Ovary (tissue), 9 donors: ENCODE measurements around the gene CIROP. TPM values are rescaled to one million over a fixed set of nuclear protein-coding genes. Genes with fewer than 3 reads are reported as not detected.

Source experiments
- DNase-seq, 5 donors: peaks; one replicate each; pipeline ENCODE4 v3.0.0-alpha.2; 2019 to 2020
- H3K27ac ChIP-seq, 2 donors: fragments of 200-600 bp; one replicate each; pipeline versions ENCODE4 v1.5.1 to v1.8.0; 2019 to 2022
- H3K27me3 ChIP-seq: fragments of 200-600 bp; one replicate; pipeline ENCODE4 v1.8.0; 2022
- H3K36me3 ChIP-seq: fragments of 200-600 bp; sonication (generic); one replicate; pipeline ENCODE4 v1.5.1; 2019
- H3K4me1 ChIP-seq: one replicate; pipeline ENCODE4 v1.8.1; 2013; ENCODE audit warnings: mild to moderate bottlenecking, moderate library complexity; ENCODE audit not compliant: insufficient read depth
- H3K4me3 ChIP-seq: fragments of 200-600 bp; sonication (generic); one replicate; pipeline ENCODE4 v1.5.1; 2017
- H3K9me3 ChIP-seq, 2 donors: fragments of 200-600 bp in 1 of 2; sonication (generic) in 1 of 2; one replicate each; pipeline versions ENCODE4 v1.5.1 to v1.8.1; 2013 to 2019; ENCODE audit warnings: mild to moderate bottlenecking in 1 of 2, moderate library complexity in 1 of 2
- CTCF ChIP-seq, 3 donors: fragments of 450-650 bp in 2 of 3; fragments of 200-600 bp in 1 of 3; IDR thresholded peaks; one replicate each; pipeline versions ENCODE4 v1.5.1 to v1.8.0; 2016 to 2022; ENCODE audit warnings: antibody characterized with exemption in 3 of 3, mild to moderate bottlenecking in 1 of 3
- EP300 ChIP-seq: sonication (generic); formaldehyde crosslinking; IDR thresholded peaks from one replicate; pipeline ENCODE4 v1.6.1; 2017; ENCODE audit warnings: antibody characterized with exemption
- POLR2A ChIP-seq: fragments of 450-650 bp; IDR thresholded peaks from one replicate; pipeline ENCODE4 v1.6.1; 2017; ENCODE audit warnings: antibody characterized with exemption, mild to moderate bottlenecking, moderate library complexity
- WGBS, 3 donors: extraction: QIAGEN DNeasy Blood & Tissue Kit in 1 of 3; methylation state at CpG; one replicate each; pipeline versions ENCODE4 v1.1.5 to v1.1.7; 2013 to 2017; 5-methylcytosine and 5-hydroxymethylcytosine counted together
- intact Hi-C, 4 donors: fragments of 100-400 bp; cut with DNase I; formaldehyde crosslinking; loops; one replicate each; pipeline versions ENCODE4 v1.11.0 to v1.15.1; 2022 to 2023
- polyA plus RNA-seq, 2 donors: library from polyadenylated mRNA; stranded (reverse); fragments of 200-250 nt in 1 of 2; fragments of 350-450 nt in 1 of 2; fragmentation: Illumina TruSeq in 1 of 2; extraction: RNeasy Lipid Tissue Mini Kit (QIAGEN cat#74804) in 1 of 2; gene quantifications; one replicate each; pipeline ENCODE4 v1.2.3, GENCODE V29; 2013 to 2014
- total RNA-seq, 7 donors: library from RNA; depleted of rRNA in 2 of 7; stranded (reverse); fragments of >200 nt in 2 of 7; fragmentation: NEBNext Ultra II Directional in 3 of 7; extraction: Animal tissue kit (Norgen Biotek cat#: 25700) in 3 of 7; gene quantifications; one replicate each; pipeline versions ENCODE4 v1.1.0 to v1.2.4, GENCODE V29; 2016 to 2023
- donor health status: DM: no; HTN: no; CAD: no; lungs with moderate emphysema.
- donor health status: DM: no; HTN: no; CAD: no.
- donor health status: Bipolar disorder and iron deficiency.
- donor health status: DM: yes; HTN: yes; CAD: no.
- donor health status: DM: no; HTN: no; CAD: no.
- donor health status: DM: yes; HTN: yes; CAD: no.

CIROP gene
- total and polyA plus RNA-seq, 9 donors = not detected

- Histone ChIP-seq H3K4me1 (peaks cover 7% of the 10 kb centered on the region), H3K9me3 (no peaks in the 10 kb centered on the region), H3K27me3 (no peaks in the 10 kb centered on the region), H3K27ac (no peak overlapping the region), H3K4me3 (no peak overlapping the region), H3K36me3 (peaks cover 2% of the 10 kb centered on the region)
- 77 to 81% (median 78%) methylated on average over 23 of the region's 23 CpGs for WGBS, 3 donors
- TF ChIP-seq POLR2A (no peak), CTCF (IDR thresholded peaks at IDR 0.05) (no peak), EP300 (no peak)
- peak in 2 of 5 donors; percentile 26 to 36 for DNase-seq
- intact Hi-C loops = no loop called here
Measured at GRCh38 chr14:23066855-23067744, 37.7 kb downstream of the CIROP start.

- intact Hi-C loops = no loop called here
- peaks cover 4% of the 10 kb centered on the region for H3K4me1 ChIP-seq
- H3K4me3 ChIP-seq = no peak overlapping the region
- TF ChIP-seq EP300 (no peak), CTCF (IDR thresholded peaks at IDR 0.05) (no peak), POLR2A (no peak)
- no peak overlapping the region for H3K27ac ChIP-seq
- H3K9me3 ChIP-seq = no peaks in the 10 kb centered on the region
- H3K36me3 ChIP-seq = peaks cover 2% of the 10 kb centered on the region
- peak in 1 of 5 donors; percentile 5 for DNase-seq
- H3K27me3 ChIP-seq = no peaks in the 10 kb centered on the region
- 65 to 83% (median 78%) methylated on average over 3 of the region's 3 CpGs for WGBS, 3 donors
Measured at GRCh38 chr14:23066368-23066767, 38.4 kb downstream of the CIROP start.

GRCh38 chr14:23063601-23064000 lies 41.2 kb downstream of the CIROP start:
- no peak for TF ChIP-seq EP300
- TF ChIP-seq POLR2A = no peak
- TF ChIP-seq CTCF (IDR thresholded peaks at IDR 0.05) = no peak
- intact Hi-C loops = no loop called here
- no peaks in the 10 kb centered on the region for H3K27me3 ChIP-seq
- H3K4me1 ChIP-seq = no peaks in the 10 kb centered on the region
- H3K9me3 ChIP-seq = no peaks in the 10 kb centered on the region
- H3K27ac ChIP-seq = no peak overlapping the region
- DNase-seq = no peak
- no peak overlapping the region for H3K4me3 ChIP-seq
- H3K36me3 ChIP-seq = peaks cover 2% of the 10 kb centered on the region
- 79 to 88% (median 85%) methylated on average over 5 of the region's 5 CpGs for WGBS, 3 donors

GRCh38 chr14:23062002-23062401 lies 42.8 kb downstream of the CIROP start:
- Histone ChIP-seq H3K27me3 (no peaks in the 10 kb centered on the region), H3K4me3 (no peak overlapping the region), H3K9me3 (no peaks in the 10 kb centered on the region), H3K4me1 (no peaks in the 10 kb centered on the region), H3K36me3 (peaks cover 2% of the 10 kb centered on the region), H3K27ac (no peak overlapping the region)
- DNase-seq = peak; percentile 72 to 83 (median 82)
- intact Hi-C loops = no loop called here
- TF ChIP-seq EP300 = no peak
- no peak for TF ChIP-seq CTCF (IDR thresholded peaks at IDR 0.05)
- no peak for TF ChIP-seq POLR2A
- WGBS, 3 donors = 2 to 7% (median 3%) methylated on average over 4 of the region's 4 CpGs
